Colonic mucosa (tissue), 4 donors: ENCODE results near the gene SLC38A3. TPM values are rescaled to one million over a fixed set of nuclear protein-coding genes. Genes with fewer than 3 reads are reported as not detected.

Experiments used
- DNase-seq: peaks from one replicate; pipeline ENCODE4 v3.0.0-alpha.2; 2020
- H3K27ac ChIP-seq: fragments of 200-600 bp; one replicate; pipeline ENCODE4 v1.8.0; 2021
- H3K27me3 ChIP-seq: fragments of 200-600 bp; one replicate; pipeline ENCODE4 v1.8.0; 2021
- H3K36me3 ChIP-seq: fragments of 200-600 bp; one replicate; pipeline ENCODE4 v1.8.0; 2021
- H3K4me1 ChIP-seq: fragments of 200-600 bp; one replicate; pipeline ENCODE4 v1.8.0; 2021; ENCODE audit warnings: mild to moderate bottlenecking
- H3K4me3 ChIP-seq: fragments of 200-600 bp; one replicate; pipeline ENCODE4 v1.8.0; 2021
- H3K9ac ChIP-seq, 2 donors: one replicate each; pipeline ENCODE4 v1.7.0; 2013; ENCODE audit warnings: control low read depth in 2 of 2, low read depth in 2 of 2, low read length in 2 of 2
- H3K9me3 ChIP-seq: fragments of 200-600 bp; one replicate; pipeline ENCODE4 v1.8.0; 2021
- intact Hi-C: fragments of 100-400 bp; cut with DNase I; formaldehyde crosslinking; loops from one replicate; pipeline ENCODE4 v1.14.1; 2022
- microRNA-seq: library from miRNA; unstranded; fragments of <30 nt; microRNA quantifications from one replicate; pipeline ENCODE4, GENCODE V29; 2019
- total RNA-seq, 2 donors: library from RNA; stranded (reverse); fragmentation: NEBNext Ultra II Directional in 1 of 2; extraction: Animal tissue kit (Norgen Biotek cat#: 25700) in 1 of 2; gene quantifications; one replicate each; pipeline ENCODE4 v1.2.1, GENCODE V29; 2021
- TF ChIP-seq, protein P1 (sequence below): fragments of 200-600 bp; IDR thresholded peaks from one replicate; pipeline ENCODE4 v1.8.0; 2022; ENCODE audit warnings: antibody characterized with exemption, mild to moderate bottlenecking
- donor health status: healthy.
- donor health status: DM: no; HTN: no; CAD: no.
- donor health status: DM: no; HTN: no; CAD: no.

The SLC38A3 gene
- total RNA-seq, 2 donors from 2014 or later = 0.24 to 0.40 TPM

DNA sequence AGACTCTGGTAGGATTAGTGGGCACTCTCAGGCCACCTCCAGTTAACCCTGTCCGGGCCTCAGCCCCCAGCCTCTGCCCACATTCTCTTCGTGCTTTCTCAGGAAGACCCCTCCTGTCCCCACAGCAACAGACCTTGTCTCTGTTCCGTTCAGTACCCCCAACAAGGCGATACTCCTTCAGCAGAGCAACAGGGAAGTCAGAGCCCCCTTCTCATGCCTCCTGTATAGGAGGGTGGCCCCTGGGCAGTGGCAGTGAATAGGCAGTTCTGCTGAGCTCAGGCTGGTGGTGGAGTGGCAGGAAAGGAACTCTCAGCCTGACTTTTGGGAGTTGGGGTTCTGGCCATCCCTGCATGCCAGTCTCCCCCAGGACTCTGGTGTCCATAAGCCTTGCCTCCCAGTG lies 64.4 kb downstream of the SLC38A3 start:
- H3K27me3 ChIP-seq = peaks cover 5% of the 10 kb centered on the region
- H3K9ac ChIP-seq = peak overlapping the region; percentile 88 to 91
- peak overlapping the region; percentile 85 for H3K27ac ChIP-seq
- H3K36me3 ChIP-seq = no peaks in the 10 kb centered on the region
- no peak for DNase-seq
- TF ChIP-seq, protein P1, sequence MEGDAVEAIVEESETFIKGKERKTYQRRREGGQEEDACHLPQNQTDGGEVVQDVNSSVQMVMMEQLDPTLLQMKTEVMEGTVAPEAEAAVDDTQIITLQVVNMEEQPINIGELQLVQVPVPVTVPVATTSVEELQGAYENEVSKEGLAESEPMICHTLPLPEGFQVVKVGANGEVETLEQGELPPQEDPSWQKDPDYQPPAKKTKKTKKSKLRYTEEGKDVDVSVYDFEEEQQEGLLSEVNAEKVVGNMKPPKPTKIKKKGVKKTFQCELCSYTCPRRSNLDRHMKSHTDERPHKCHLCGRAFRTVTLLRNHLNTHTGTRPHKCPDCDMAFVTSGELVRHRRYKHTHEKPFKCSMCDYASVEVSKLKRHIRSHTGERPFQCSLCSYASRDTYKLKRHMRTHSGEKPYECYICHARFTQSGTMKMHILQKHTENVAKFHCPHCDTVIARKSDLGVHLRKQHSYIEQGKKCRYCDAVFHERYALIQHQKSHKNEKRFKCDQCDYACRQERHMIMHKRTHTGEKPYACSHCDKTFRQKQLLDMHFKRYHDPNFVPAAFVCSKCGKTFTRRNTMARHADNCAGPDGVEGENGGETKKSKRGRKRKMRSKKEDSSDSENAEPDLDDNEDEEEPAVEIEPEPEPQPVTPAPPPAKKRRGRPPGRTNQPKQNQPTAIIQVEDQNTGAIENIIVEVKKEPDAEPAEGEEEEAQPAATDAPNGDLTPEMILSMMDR = no peak
- H3K9me3 ChIP-seq = no peaks in the 10 kb centered on the region
- peaks cover 28% of the 10 kb centered on the region for H3K4me1 ChIP-seq
- intact Hi-C loops = no loop called here
- peak overlapping the region; percentile 35 for H3K4me3 ChIP-seq

GRCh38 chr3:50269977-50270413 lies 64.9 kb downstream of the SLC38A3 start:
- Histone ChIP-seq H3K9ac (peak overlapping the region; percentile 88 to 91), H3K27me3 (peaks cover 5% of the 10 kb centered on the region), H3K4me3 (peak overlapping the region; percentile 35), H3K4me1 (peaks cover 28% of the 10 kb centered on the region), H3K9me3 (no peaks in the 10 kb centered on the region), H3K27ac (peak overlapping the region; percentile 85), H3K36me3 (no peaks in the 10 kb centered on the region)
- no peak for DNase-seq
- TF ChIP-seq, protein P1 = no peak
- intact Hi-C loops = loop anchor here (5.0 to 10.0 kb wide), 2 partner anchors 55 to 78 kb away; partner anchors contain the start of genes GNAT1, HYAL2 and TUSC2

- TF ChIP-seq, protein P1 = no peak
- Histone ChIP-seq H3K27ac (peak overlapping the region; percentile 31), H3K9me3 (no peaks in the 10 kb centered on the region), H3K36me3 (no peaks in the 10 kb centered on the region), H3K27me3 (peaks cover 5% of the 10 kb centered on the region), H3K4me1 (peaks cover 28% of the 10 kb centered on the region), H3K4me3 (peak overlapping the region; percentile 35), H3K9ac (peak overlapping the region; percentile 17 to 91)
- intact Hi-C loops = loop anchor here (5.0 to 10.0 kb wide), 2 partner anchors 54 to 78 kb away; partner anchors contain the start of genes GNAT1, HYAL2 and TUSC2
- no peak for DNase-seq
These were observed 65.6 kb downstream of the SLC38A3 start for GRCh38 chr3:50270422-50271224.

Small RNA genes lying within 50 kb of the gene (microRNA-seq; reads per million reads assigned to microRNA genes)
- gene MIR566 (not detected), gene MIR5787 (not detected)

Other genes with a start within 250 kb of the SLC38A3 start
- gene RBM5, start 116.4 kb upstream of the SLC38A3 start, total RNA-seq = 100 to 1,000 TPM; 104 to 114 TPM
- 10 to 100 TPM; 14.7 to 24.0 TPM for gene SEMA3F, start 49.9 kb upstream of the SLC38A3 start, total RNA-seq
- gene GNAT1, start 13.7 kb upstream of the SLC38A3 start, total RNA-seq = not detected
- 10 to 100 TPM; 48.7 to 77.4 TPM for gene GNAI2, start 30.9 kb downstream of the SLC38A3 start, total RNA-seq
- 10 to 100 TPM; 51.6 to 57.0 TPM for gene SEMA3B, start 63.9 kb downstream of the SLC38A3 start, total RNA-seq
- gene LSMEM2, start 73.8 kb downstream of the SLC38A3 start, total RNA-seq = not detected
- 100 to 1,000 TPM in 1 of 2 donors, 10 to 100 TPM in 1; 52.8 to 129 TPM for gene IFRD2, start 87.2 kb downstream of the SLC38A3 start, total RNA-seq
- gene HYAL3, start 94.1 kb downstream of the SLC38A3 start, total RNA-seq = 1 to 10 TPM; 2.5 to 4.2 TPM
- gene NAA80, start 94.1 kb downstream of the SLC38A3 start, total RNA-seq = 1 to 10 TPM; 6.7 to 10.0 TPM
- gene HYAL1, start 98.3 kb downstream of the SLC38A3 start, total RNA-seq = 10 to 100 TPM in 1 of 2 donors, 1 to 10 TPM in 1; 9.0 to 15.2 TPM
- gene HYAL2, start 117.5 kb downstream of the SLC38A3 start, total RNA-seq = 10 to 100 TPM; 31.3 to 37.1 TPM
- gene TUSC2, start 123.0 kb downstream of the SLC38A3 start, total RNA-seq = 10 to 100 TPM; 26.1 to 39.5 TPM
- gene RASSF1, start 135.6 kb downstream of the SLC38A3 start, total RNA-seq = 10 to 100 TPM; 20.6 to 28.2 TPM
- 1 to 10 TPM in 1 of 2 donors, under 1 TPM in 1; 0.37 to 1.5 TPM for gene ZMYND10, start 140.5 kb downstream of the SLC38A3 start, total RNA-seq
- gene NPRL2, start 145.5 kb downstream of the SLC38A3 start, total RNA-seq = 10 to 100 TPM; 23.2 to 29.6 TPM
- gene CYB561D2, start 145.6 kb downstream of the SLC38A3 start, total RNA-seq = 10 to 100 TPM; 30.9 to 46.2 TPM
- gene TMEM115, start 154.2 kb downstream of the SLC38A3 start, total RNA-seq = 10 to 100 TPM; 42.1 to 45.0 TPM